BE2C (cell line): Measurements from ENCODE around the gene ATP2C2.

Experiments
- DNase-seq: peaks from one replicate; pipeline ENCODE4 v3.0.0-alpha.2; 2020
- H3K27me3 ChIP-seq: fragments of 250-450 bp; sonication (Bioruptor Pico); 2 replicates; pipeline ENCODE4 v1.5.1; 2020; ENCODE audit warnings: mild to moderate bottlenecking
- H3K36me3 ChIP-seq: fragments of 250-450 bp; sonication (Bioruptor Pico); 2 replicates; pipeline ENCODE4 v1.5.1; 2020; ENCODE audit warnings: mild to moderate bottlenecking
- H3K4me1 ChIP-seq: fragments of 250-450 bp; sonication (Bioruptor Pico); 2 replicates; pipeline ENCODE4 v1.5.1; 2020
- H3K4me3 ChIP-seq: 2 replicates; pipeline ENCODE4 v1.5.1; 2011; ENCODE audit warnings: low read depth, low read length
- H3K9me3 ChIP-seq: fragments of 250-450 bp; sonication (Bioruptor Pico); 2 replicates; pipeline ENCODE4 v1.5.1; 2020
- CTCF ChIP-seq: IDR thresholded peaks from 2 replicates; pipeline ENCODE4 v1.5.1; 2012; ENCODE audit warnings: mild to moderate bottlenecking, low read depth, low read length

Gene ATP2C2

GRCh38 chr16:84408856-84409255, 40.5 kb downstream of the ATP2C2 start:
- Histone ChIP-seq H3K4me1 (no peaks in the 10 kb centered on the region), H3K4me3 (no peak overlapping the region), H3K27me3 (peaks cover 32% of the 10 kb centered on the region), H3K36me3 (no peaks in the 10 kb centered on the region), H3K9me3 (no peaks in the 10 kb centered on the region)
- TF ChIP-seq CTCF, result no peak
- no peak for DNase-seq

GRCh38 chr16:84410361-84411138, 42.2 kb downstream of the ATP2C2 start:
- Histone ChIP-seq H3K27me3 (peaks cover 22% of the 10 kb centered on the region), H3K9me3 (no peaks in the 10 kb centered on the region), H3K36me3 (no peaks in the 10 kb centered on the region), H3K4me3 (no peak overlapping the region), H3K4me1 (no peaks in the 10 kb centered on the region)
- DNase-seq, result no peak
- no peak for TF ChIP-seq CTCF

GRCh38 chr16:84411768-84412167, 43.4 kb downstream of the ATP2C2 start:
- no peaks in the 10 kb centered on the region for H3K9me3 ChIP-seq
- H3K27me3 ChIP-seq, result peaks cover 22% of the 10 kb centered on the region
- no peak for DNase-seq
- H3K4me1 ChIP-seq, result no peaks in the 10 kb centered on the region
- no peaks in the 10 kb centered on the region for H3K36me3 ChIP-seq
- no peak for TF ChIP-seq CTCF
- H3K4me3 ChIP-seq, result no peak overlapping the region

GRCh38 chr16:84412262-84412661, 43.9 kb downstream of the ATP2C2 start:
- Histone ChIP-seq H3K4me1 (no peaks in the 10 kb centered on the region), H3K9me3 (no peaks in the 10 kb centered on the region), H3K36me3 (no peaks in the 10 kb centered on the region), H3K4me3 (no peak overlapping the region), H3K27me3 (peaks cover 23% of the 10 kb centered on the region)
- TF ChIP-seq CTCF, result no peak
- no peak for DNase-seq

GRCh38 chr16:84413244-84414004, 45.1 kb downstream of the ATP2C2 start:
- DNase-seq, result no peak
- no peaks in the 10 kb centered on the region for H3K9me3 ChIP-seq
- no peaks in the 10 kb centered on the region for H3K4me1 ChIP-seq
- peaks cover 25% of the 10 kb centered on the region for H3K27me3 ChIP-seq
- H3K36me3 ChIP-seq, result no peaks in the 10 kb centered on the region
- H3K4me3 ChIP-seq, result no peak overlapping the region
- no peak for TF ChIP-seq CTCF
